ENCODE measurements around the gene GNL3. TPM values are rescaled to one million over a fixed set of nuclear protein-coding genes. Genes with fewer than 3 reads are reported as not detected.

GNL3 gene
- total and polyA plus RNA-seq, 9 donors: 72.8 to 103 (median 87.4) TPM

GRCh38 chr3:52733256-52733891 lies 47.5 kb downstream of the GNL3 start:
- Histone ChIP-seq H3K9me3 (replicated peaks; ENCODE audit: control insufficient read depth, low read depth, low read length) (no peaks in the 10 kb centered on the region), H3K27ac (ENCODE audit: low read length) (no peak overlapping the region), H3K4me1 (ENCODE audit: control insufficient read depth, insufficient read depth, low read length) (no peaks in the 10 kb centered on the region), H3K4me3 (ENCODE audit: low read length) (no peak overlapping the region), H3K27me3 (ENCODE audit: control insufficient read depth, insufficient read depth, low read length) (no peaks in the 10 kb centered on the region), H3K36me3 (ENCODE audit: control insufficient read depth, insufficient read depth, low read length) (peaks cover 32% of the 10 kb centered on the region)
- 94% methylated on average over 3 of the region's 10 CpGs for WGBS (ENCODE audit: insufficient coverage)
- DNase-seq: no peak

- no peak overlapping the region for H3K4me3 ChIP-seq (ENCODE audit: low read length)
- no peak for DNase-seq
- no peaks in the 10 kb centered on the region for H3K27me3 ChIP-seq (ENCODE audit: control insufficient read depth, insufficient read depth, low read length)
- no peak overlapping the region for H3K27ac ChIP-seq (ENCODE audit: low read length)
- no peaks in the 10 kb centered on the region for H3K9me3 ChIP-seq (replicated peaks; ENCODE audit: control insufficient read depth, low read depth, low read length)
- WGBS (ENCODE audit: insufficient coverage): 100% methylated on average over 1 of the region's 1 CpG
- no peaks in the 10 kb centered on the region for H3K4me1 ChIP-seq (ENCODE audit: control insufficient read depth, insufficient read depth, low read length)
- H3K36me3 ChIP-seq (ENCODE audit: control insufficient read depth, insufficient read depth, low read length): peaks cover 37% of the 10 kb centered on the region
Observed at GRCh38 chr3:52739730-52740129, 53.9 kb downstream of the GNL3 start.

GRCh38 chr3:52742418-52743041 lies 56.7 kb downstream of the GNL3 start:
- peaks cover 52% of the 10 kb centered on the region for H3K36me3 ChIP-seq (ENCODE audit: control insufficient read depth, insufficient read depth, low read length)
- H3K9me3 ChIP-seq (replicated peaks; ENCODE audit: control insufficient read depth, low read depth, low read length): no peaks in the 10 kb centered on the region
- no peak overlapping the region for H3K4me3 ChIP-seq (ENCODE audit: low read length)
- H3K4me1 ChIP-seq (ENCODE audit: control insufficient read depth, insufficient read depth, low read length): no peaks in the 10 kb centered on the region
- no peak overlapping the region for H3K27ac ChIP-seq (ENCODE audit: low read length)
- DNase-seq: peak; percentile 37
- WGBS (ENCODE audit: insufficient coverage): 93% methylated on average over 2 of the region's 3 CpGs
- no peaks in the 10 kb centered on the region for H3K27me3 ChIP-seq (ENCODE audit: control insufficient read depth, insufficient read depth, low read length)

GRCh38 chr3:52743152-52743551 lies 57.3 kb downstream of the GNL3 start:
- no peak for DNase-seq
- no peaks in the 10 kb centered on the region for H3K9me3 ChIP-seq (replicated peaks; ENCODE audit: control insufficient read depth, low read depth, low read length)

GRCh38 chr3:52743721-52744120 lies 57.9 kb downstream of the GNL3 start:
- H3K27ac ChIP-seq (ENCODE audit: low read length): no peak overlapping the region
- H3K4me3 ChIP-seq (ENCODE audit: low read length): no peak overlapping the region
- H3K36me3 ChIP-seq (ENCODE audit: control insufficient read depth, insufficient read depth, low read length): peaks cover 48% of the 10 kb centered on the region
- no CpG with 5 or more reads among the region's 2 CpGs for WGBS (ENCODE audit: insufficient coverage)
- H3K9me3 ChIP-seq (replicated peaks; ENCODE audit: control insufficient read depth, low read depth, low read length): no peaks in the 10 kb centered on the region
- H3K27me3 ChIP-seq (ENCODE audit: control insufficient read depth, insufficient read depth, low read length): no peaks in the 10 kb centered on the region
- no peaks in the 10 kb centered on the region for H3K4me1 ChIP-seq (ENCODE audit: control insufficient read depth, insufficient read depth, low read length)
- no peak for DNase-seq

More at GRCh38 chr3:52743152-52743551, 57.3 kb downstream of the GNL3 start:
- Histone ChIP-seq H3K4me3 (ENCODE audit: low read length) (no peak overlapping the region), H3K36me3 (ENCODE audit: control insufficient read depth, insufficient read depth, low read length) (peaks cover 50% of the 10 kb centered on the region), H3K4me1 (ENCODE audit: control insufficient read depth, insufficient read depth, low read length) (no peaks in the 10 kb centered on the region), H3K27ac (ENCODE audit: low read length) (no peak overlapping the region), H3K27me3 (ENCODE audit: control insufficient read depth, insufficient read depth, low read length) (no peaks in the 10 kb centered on the region)
- WGBS (ENCODE audit: insufficient coverage): 91% methylated on average over 4 of the region's 5 CpGs

Other genes starting within 250 kb of the GNL3 start
- 10.8 TPM for gene SEMA3G, start 240.9 kb upstream of the GNL3 start, total RNA-seq
- 10 to 100 TPM; 11.0 to 20.3 (median 16.3) TPM for gene SEMA3G, start 240.9 kb upstream of the GNL3 start, polyA plus RNA-seq (ENCODE audit: insufficient read depth in 1 of 8, insufficient read length in 8 of 8, low replicate concordance in 1 of 8)
- 608 TPM for gene TNNC1, start 232.0 kb upstream of the GNL3 start, total RNA-seq
- 1,000 to 10,000 TPM in 2 of 8 donors, 100 to 1,000 TPM in 6; 521 to 1,724 (median 629) TPM for gene TNNC1, start 232.0 kb upstream of the GNL3 start, polyA plus RNA-seq (ENCODE audit: insufficient read depth in 1 of 8, insufficient read length in 8 of 8, low replicate concordance in 1 of 8)
- 47.2 TPM for gene NISCH, start 230.4 kb upstream of the GNL3 start, total RNA-seq
- gene NISCH, start 230.4 kb upstream of the GNL3 start, polyA plus RNA-seq (ENCODE audit: insufficient read depth in 1 of 8, insufficient read length in 8 of 8, low replicate concordance in 1 of 8): 10 to 100 TPM; 53.9 to 91.9 (median 68.9) TPM
- gene STAB1, start 190.7 kb upstream of the GNL3 start, total RNA-seq: 58.4 TPM
- gene STAB1, start 190.7 kb upstream of the GNL3 start, polyA plus RNA-seq (ENCODE audit: insufficient read depth in 1 of 8, insufficient read length in 8 of 8, low replicate concordance in 1 of 8): 10 to 100 TPM; 39.4 to 60.5 (median 50.4) TPM
- 52.0 TPM for gene NT5DC2, start 152.2 kb upstream of the GNL3 start, total RNA-seq
- gene NT5DC2, start 152.2 kb upstream of the GNL3 start, polyA plus RNA-seq (ENCODE audit: insufficient read depth in 1 of 8, insufficient read length in 8 of 8, low replicate concordance in 1 of 8): 100 to 1,000 TPM in 5 of 8 donors, 10 to 100 TPM in 3; 77.8 to 134 (median 103) TPM
- gene UQCC5, start 149.4 kb upstream of the GNL3 start, total RNA-seq: 15.7 TPM
- gene UQCC5, start 149.4 kb upstream of the GNL3 start, polyA plus RNA-seq (ENCODE audit: insufficient read depth in 1 of 8, insufficient read length in 8 of 8, low replicate concordance in 1 of 8): 10 to 100 TPM; 10.3 to 14.5 (median 11.9) TPM
- 53.1 TPM for gene PBRM1, start 119 bp upstream of the GNL3 start, total RNA-seq
- gene PBRM1, start 119 bp upstream of the GNL3 start, polyA plus RNA-seq (ENCODE audit: insufficient read depth in 1 of 8, insufficient read length in 8 of 8, low replicate concordance in 1 of 8): 10 to 100 TPM; 26.1 to 52.8 (median 45.8) TPM
- 87.7 TPM for gene GLT8D1, start 19.8 kb downstream of the GNL3 start, total RNA-seq
- 100 to 1,000 TPM in 1 of 8 donors, 10 to 100 TPM in 7; 63.7 to 101 (median 79.0) TPM for gene GLT8D1, start 19.8 kb downstream of the GNL3 start, polyA plus RNA-seq (ENCODE audit: insufficient read depth in 1 of 8, insufficient read length in 8 of 8, low replicate concordance in 1 of 8)
- gene SPCS1, start 20.1 kb downstream of the GNL3 start, total RNA-seq: 45.4 TPM
- gene SPCS1, start 20.1 kb downstream of the GNL3 start, polyA plus RNA-seq (ENCODE audit: insufficient read depth in 1 of 8, insufficient read length in 8 of 8, low replicate concordance in 1 of 8): 10 to 100 TPM; 84.4 to 97.1 (median 87.3) TPM
- gene NEK4, start 84.9 kb downstream of the GNL3 start, total RNA-seq: 14.9 TPM
- gene NEK4, start 84.9 kb downstream of the GNL3 start, polyA plus RNA-seq (ENCODE audit: insufficient read depth in 1 of 8, insufficient read length in 8 of 8, low replicate concordance in 1 of 8): 10 to 100 TPM in 5 of 8 donors, 1 to 10 TPM in 3; 8.4 to 14.2 (median 10.3) TPM
- 0.22 TPM for gene ITIH1, start 91.6 kb downstream of the GNL3 start, total RNA-seq
- 1 to 10 TPM in 2 of 8 donors, not detected in 6; 1.5 to 3.3 TPM for gene ITIH1, start 91.6 kb downstream of the GNL3 start, polyA plus RNA-seq (ENCODE audit: insufficient read depth in 1 of 8, insufficient read length in 8 of 8, low replicate concordance in 1 of 8)
- gene ITIH3, start 108.8 kb downstream of the GNL3 start, total RNA-seq: 0.84 TPM
- 1 to 10 TPM in 6 of 8 donors, under 1 TPM in 2; 0.35 to 2.9 (median 1.4) TPM for gene ITIH3, start 108.8 kb downstream of the GNL3 start, polyA plus RNA-seq (ENCODE audit: insufficient read depth in 1 of 8, insufficient read length in 8 of 8, low replicate concordance in 1 of 8)
- 17.7 TPM for gene ITIH4, start 144.6 kb downstream of the GNL3 start, total RNA-seq
- gene ITIH4, start 144.6 kb downstream of the GNL3 start, polyA plus RNA-seq (ENCODE audit: insufficient read depth in 1 of 8, insufficient read length in 8 of 8, low replicate concordance in 1 of 8): 10 to 100 TPM in 7 of 8 donors, 1 to 10 TPM in 1; 7.9 to 37.5 (median 22.3) TPM
- gene MUSTN1, start 149.0 kb downstream of the GNL3 start, total RNA-seq: 165 TPM
- gene MUSTN1, start 149.0 kb downstream of the GNL3 start, polyA plus RNA-seq (ENCODE audit: insufficient read depth in 1 of 8, insufficient read length in 8 of 8, low replicate concordance in 1 of 8): 100 to 1,000 TPM in 6 of 8 donors, 10 to 100 TPM in 2; 93.5 to 168 (median 116) TPM
- 6.0 TPM for gene STIMATE, start 211.5 kb downstream of the GNL3 start, total RNA-seq
- 1 to 10 TPM; 6.4 to 10.0 (median 8.0) TPM for gene STIMATE, start 211.5 kb downstream of the GNL3 start, polyA plus RNA-seq (ENCODE audit: insufficient read depth in 1 of 8, insufficient read length in 8 of 8, low replicate concordance in 1 of 8)